ENCODE data around the gene BRDT.

The BRDT gene

DNA sequence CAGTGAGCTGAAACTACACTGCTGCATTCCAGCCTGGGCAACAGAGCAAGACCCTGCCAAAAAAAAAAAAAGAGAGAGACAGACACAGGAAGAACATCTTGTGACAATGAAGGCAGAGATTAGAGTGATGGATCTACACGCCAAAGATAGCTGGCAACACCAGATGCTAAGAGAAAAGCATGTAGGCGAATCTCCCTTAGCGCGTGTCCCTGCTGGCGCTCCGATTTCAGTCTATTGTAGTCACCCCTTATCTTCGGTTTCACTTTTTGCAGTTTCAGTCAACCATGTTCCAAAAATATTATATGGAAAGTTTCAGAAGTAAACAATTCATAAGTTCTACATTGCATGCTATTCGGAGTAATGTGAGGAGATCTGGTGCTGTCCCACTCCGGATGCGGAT is 11.6 kb upstream of the BRDT start:
- no peak for ATAC-seq
- TF ChIP-seq ZFP3 (CRISPR knock-in tag; IDR thresholded peaks at IDR 0.05), result no peak

GRCh38 chr1:91940496-91940895 is 8.7 kb upstream of the BRDT start:
- ATAC-seq, result no peak
- TF ChIP-seq ZNF565 (CRISPR knock-in tag; conservative IDR thresholded peaks at IDR 0.05; ENCODE audit: low read depth) (no peak), ARNTL (CRISPR knock-in tag; IDR thresholded peaks at IDR 0.05; ENCODE audit: borderline replicate concordance, low read depth) (no peak), ZFP30 (CRISPR knock-in tag; IDR thresholded peaks at IDR 0.05) (no peak), SNAI2 (CRISPR knock-in tag; IDR thresholded peaks at IDR 0.05) (no peak), ESRRG (CRISPR knock-in tag; IDR thresholded peaks at IDR 0.05) (no peak), POU6F1 (CRISPR knock-in tag; IDR thresholded peaks at IDR 0.05; ENCODE audit: borderline replicate concordance, low read depth) (no peak), PPARA (CRISPR knock-in tag; IDR thresholded peaks at IDR 0.05; ENCODE audit: borderline replicate concordance) (no peak), RARB (CRISPR knock-in tag; IDR thresholded peaks at IDR 0.05) (no peak), BACH2 (CRISPR knock-in tag; IDR thresholded peaks at IDR 0.05; ENCODE audit: borderline replicate concordance) (no peak), ZC3H10 (CRISPR knock-in tag; IDR thresholded peaks at IDR 0.05) (no peak), OSR1 (CRISPR knock-in tag; IDR thresholded peaks at IDR 0.05) (no peak), ZNF8 (CRISPR knock-in tag; IDR thresholded peaks at IDR 0.05) (no peak), GLIS3 (CRISPR knock-in tag; IDR thresholded peaks at IDR 0.05) (no peak)
- TF ChIP-seq, protein P1, sequence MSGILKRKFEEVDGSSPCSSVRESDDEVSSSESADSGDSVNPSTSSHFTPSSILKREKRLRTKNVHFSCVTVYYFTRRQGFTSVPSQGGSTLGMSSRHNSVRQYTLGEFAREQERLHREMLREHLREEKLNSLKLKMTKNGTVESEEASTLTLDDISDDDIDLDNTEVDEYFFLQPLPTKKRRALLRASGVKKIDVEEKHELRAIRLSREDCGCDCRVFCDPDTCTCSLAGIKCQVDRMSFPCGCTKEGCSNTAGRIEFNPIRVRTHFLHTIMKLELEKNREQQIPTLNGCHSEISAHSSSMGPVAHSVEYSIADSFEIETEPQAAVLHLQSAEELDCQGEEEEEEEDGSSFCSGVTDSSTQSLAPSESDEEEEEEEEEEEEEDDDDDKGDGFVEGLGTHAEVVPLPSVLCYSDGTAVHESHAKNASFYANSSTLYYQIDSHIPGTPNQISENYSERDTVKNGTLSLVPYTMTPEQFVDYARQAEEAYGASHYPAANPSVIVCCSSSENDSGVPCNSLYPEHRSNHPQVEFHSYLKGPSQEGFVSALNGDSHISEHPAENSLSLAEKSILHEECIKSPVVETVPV (CRISPR knock-in tag; IDR thresholded peaks at IDR 0.05), result no peak
- TF ChIP-seq, protein P2, sequence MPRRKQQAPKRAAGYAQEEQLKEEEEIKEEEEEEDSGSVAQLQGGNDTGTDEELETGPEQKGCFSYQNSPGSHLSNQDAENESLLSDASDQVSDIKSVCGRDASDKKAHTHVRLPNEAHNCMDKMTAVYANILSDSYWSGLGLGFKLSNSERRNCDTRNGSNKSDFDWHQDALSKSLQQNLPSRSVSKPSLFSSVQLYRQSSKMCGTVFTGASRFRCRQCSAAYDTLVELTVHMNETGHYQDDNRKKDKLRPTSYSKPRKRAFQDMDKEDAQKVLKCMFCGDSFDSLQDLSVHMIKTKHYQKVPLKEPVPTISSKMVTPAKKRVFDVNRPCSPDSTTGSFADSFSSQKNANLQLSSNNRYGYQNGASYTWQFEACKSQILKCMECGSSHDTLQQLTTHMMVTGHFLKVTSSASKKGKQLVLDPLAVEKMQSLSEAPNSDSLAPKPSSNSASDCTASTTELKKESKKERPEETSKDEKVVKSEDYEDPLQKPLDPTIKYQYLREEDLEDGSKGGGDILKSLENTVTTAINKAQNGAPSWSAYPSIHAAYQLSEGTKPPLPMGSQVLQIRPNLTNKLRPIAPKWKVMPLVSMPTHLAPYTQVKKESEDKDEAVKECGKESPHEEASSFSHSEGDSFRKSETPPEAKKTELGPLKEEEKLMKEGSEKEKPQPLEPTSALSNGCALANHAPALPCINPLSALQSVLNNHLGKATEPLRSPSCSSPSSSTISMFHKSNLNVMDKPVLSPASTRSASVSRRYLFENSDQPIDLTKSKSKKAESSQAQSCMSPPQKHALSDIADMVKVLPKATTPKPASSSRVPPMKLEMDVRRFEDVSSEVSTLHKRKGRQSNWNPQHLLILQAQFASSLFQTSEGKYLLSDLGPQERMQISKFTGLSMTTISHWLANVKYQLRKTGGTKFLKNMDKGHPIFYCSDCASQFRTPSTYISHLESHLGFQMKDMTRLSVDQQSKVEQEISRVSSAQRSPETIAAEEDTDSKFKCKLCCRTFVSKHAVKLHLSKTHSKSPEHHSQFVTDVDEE (CRISPR knock-in tag; IDR thresholded peaks at IDR 0.05), result no peak

DNA sequence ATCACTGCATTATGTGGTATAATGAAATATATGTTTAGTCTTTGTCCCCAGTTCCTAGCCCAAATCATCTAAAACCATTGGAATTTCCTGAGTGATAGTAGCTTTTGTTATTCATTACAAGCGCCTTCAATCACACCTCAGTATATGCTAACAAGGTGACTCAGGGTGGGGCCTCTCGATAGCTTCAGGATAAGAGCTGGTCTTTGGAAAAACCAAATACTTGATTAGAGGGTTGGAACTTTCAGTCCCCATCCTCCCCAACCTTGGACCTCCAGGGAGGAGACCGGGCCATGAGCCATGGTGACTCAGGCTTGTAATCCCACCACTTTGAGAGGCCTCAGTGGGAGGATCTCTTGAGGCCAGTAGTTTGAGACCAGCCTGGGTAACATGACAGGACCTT is 5.1 kb upstream of the BRDT start:
- no peak for ATAC-seq
- TF ChIP-seq ESRRG (CRISPR knock-in tag; IDR thresholded peaks at IDR 0.05) (no peak), RARB (CRISPR knock-in tag; IDR thresholded peaks at IDR 0.05) (no peak), GLIS3 (CRISPR knock-in tag; IDR thresholded peaks at IDR 0.05) (no peak), PPARA (CRISPR knock-in tag; IDR thresholded peaks at IDR 0.05; ENCODE audit: borderline replicate concordance) (no peak), ZFP3 (CRISPR knock-in tag; IDR thresholded peaks at IDR 0.05) (no peak), TCF4 (CRISPR knock-in tag; IDR thresholded peaks at IDR 0.05; ENCODE audit: borderline replicate concordance) (no peak), ZNF565 (CRISPR knock-in tag; conservative IDR thresholded peaks at IDR 0.05; ENCODE audit: low read depth) (no peak), OSR1 (CRISPR knock-in tag; IDR thresholded peaks at IDR 0.05) (no peak), SNAI2 (CRISPR knock-in tag; IDR thresholded peaks at IDR 0.05) (no peak), ZNF8 (CRISPR knock-in tag; IDR thresholded peaks at IDR 0.05) (no peak), ZFP30 (CRISPR knock-in tag; IDR thresholded peaks at IDR 0.05) (no peak), ARNTL (CRISPR knock-in tag; IDR thresholded peaks at IDR 0.05; ENCODE audit: borderline replicate concordance, low read depth) (no peak), ZNF70 (CRISPR knock-in tag; IDR thresholded peaks at IDR 0.05) (no peak), TOX (CRISPR knock-in tag; IDR thresholded peaks at IDR 0.05; ENCODE audit: borderline replicate concordance) (no peak), ZC3H10 (CRISPR knock-in tag; IDR thresholded peaks at IDR 0.05) (no peak), ISL1 (CRISPR knock-in tag; IDR thresholded peaks at IDR 0.05) (no peak)
- TF ChIP-seq, protein P3, sequence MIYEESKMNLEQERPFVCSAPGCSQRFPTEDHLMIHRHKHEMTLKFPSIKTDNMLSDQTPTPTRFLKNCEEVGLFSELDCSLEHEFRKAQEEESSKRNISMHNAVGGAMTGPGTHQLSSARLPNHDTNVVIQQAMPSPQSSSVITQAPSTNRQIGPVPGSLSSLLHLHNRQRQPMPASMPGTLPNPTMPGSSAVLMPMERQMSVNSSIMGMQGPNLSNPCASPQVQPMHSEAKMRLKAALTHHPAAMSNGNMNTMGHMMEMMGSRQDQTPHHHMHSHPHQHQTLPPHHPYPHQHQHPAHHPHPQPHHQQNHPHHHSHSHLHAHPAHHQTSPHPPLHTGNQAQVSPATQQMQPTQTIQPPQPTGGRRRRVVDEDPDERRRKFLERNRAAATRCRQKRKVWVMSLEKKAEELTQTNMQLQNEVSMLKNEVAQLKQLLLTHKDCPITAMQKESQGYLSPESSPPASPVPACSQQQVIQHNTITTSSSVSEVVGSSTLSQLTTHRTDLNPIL (CRISPR knock-in tag; IDR thresholded peaks at IDR 0.05; ENCODE audit: low read depth), result no peak
- TF ChIP-seq, protein P2 (CRISPR knock-in tag; IDR thresholded peaks at IDR 0.05), result no peak

Data from SK-N-SH treated with all-trans-retinoic acid at 6 μM for 48 hours (cell line).